GM23338 (cell line): ENCODE results near the gene DNAJC6. TPM values are rescaled to one million over a fixed set of nuclear protein-coding genes. Genes with fewer than 3 reads are reported as not detected.

Source experiments
- ATAC-seq: fragments of 200-7000 bp; cut with Tn5 transposase; 3 replicates; pipeline ENCODE4 v1.9.1; 2020
- DNase-seq: peaks from one replicate; pipeline ENCODE4 v3.0.0-alpha.2; 2015; ENCODE audit warnings: low spot score
- H2AFZ ChIP-seq: fragments of 200-600 bp; sonication (generic); 2 replicates; pipeline ENCODE4 v1.8.0; 2016; ENCODE audit warnings: antibody characterized with exemption, mild to moderate bottlenecking, moderate library complexity
- H3F3A ChIP-seq: fragments of 200-600 bp; sonication (generic); replicated peaks from 2 replicates; pipeline ENCODE4 v1.8.0; 2017; ENCODE audit warnings: antibody characterized with exemption, mixed run types, low read depth
- H3K27ac ChIP-seq: fragments of 200-600 bp; sonication (generic); 2 replicates; pipeline ENCODE4 v1.6.1; 2016; ENCODE audit warnings: low read depth
- H3K27me3 ChIP-seq: fragments of 200-600 bp; sonication (generic); 2 replicates; pipeline ENCODE4 v1.8.0; 2016; ENCODE audit warnings: mild to moderate bottlenecking, mixed run types, moderate library complexity; ENCODE audit not compliant: insufficient read depth
- H3K36me3 ChIP-seq: fragments of 200-600 bp; sonication (generic); 2 replicates; pipeline ENCODE4 v1.8.0; 2016; ENCODE audit warnings: mild to moderate bottlenecking; ENCODE audit not compliant: insufficient read depth
- H3K4me1 ChIP-seq: fragments of 200-600 bp; sonication (generic); 2 replicates; pipeline ENCODE4 v1.8.0; 2016; ENCODE audit warnings: mild to moderate bottlenecking, moderate library complexity; ENCODE audit not compliant: insufficient read depth
- H3K4me2 ChIP-seq: fragments of 200-600 bp; sonication (generic); 2 replicates; pipeline ENCODE4 v1.7.1; 2017; ENCODE audit warnings: mixed run types
- H3K4me3 ChIP-seq: fragments of 200-600 bp; sonication (generic); 2 replicates; pipeline ENCODE4 v1.6.1; 2016; ENCODE audit warnings: mixed run types
- H3K79me2 ChIP-seq: fragments of 200-600 bp; sonication (generic); replicated peaks from 2 replicates; pipeline ENCODE4 v1.8.0; 2017; ENCODE audit warnings: mild to moderate bottlenecking; ENCODE audit not compliant: insufficient read depth
- H3K9me2 ChIP-seq: fragments of 200-600 bp; sonication (generic); 2 replicates; pipeline ENCODE4 v1.8.0; 2017; ENCODE audit not compliant: insufficient read depth
- H4K20me1 ChIP-seq: fragments of 200-600 bp; sonication (generic); replicated peaks from 2 replicates; pipeline ENCODE4 v1.8.0; 2017; ENCODE audit warnings: mild to moderate bottlenecking; ENCODE audit not compliant: insufficient read depth
- H3K27ac Mint-ChIP-seq: 2 replicates; pipeline ENCODE4 v1.8.0; 2020; ENCODE audit warnings: inconsistent platforms, mild to moderate bottlenecking, moderate library complexity, mixed read lengths
- H3K27me3 Mint-ChIP-seq: 3 replicates; pipeline ENCODE4 v1.8.0; 2022; ENCODE audit warnings: low read depth, mild to moderate bottlenecking, moderate library complexity, mixed read lengths, inconsistent platforms; ENCODE audit not compliant: insufficient read depth, poor library complexity
- H3K36me3 Mint-ChIP-seq: 3 replicates; pipeline ENCODE4 v1.8.0; 2021; ENCODE audit warnings: low read depth, mild to moderate bottlenecking, inconsistent platforms, moderate library complexity, mixed read lengths
- H3K4me1 Mint-ChIP-seq: 3 replicates; pipeline ENCODE4 v1.8.0; 2020; ENCODE audit warnings: mild to moderate bottlenecking, inconsistent platforms, mixed read lengths
- H3K4me3 Mint-ChIP-seq: 3 replicates; pipeline ENCODE4 v1.8.0; 2021; ENCODE audit warnings: moderate library complexity, mild to moderate bottlenecking, inconsistent platforms, mixed read lengths
- H3K9me3 Mint-ChIP-seq: 3 replicates; pipeline ENCODE4 v1.8.0; 2020; ENCODE audit warnings: moderate library complexity, mild to moderate bottlenecking, inconsistent platforms, mixed read lengths
- CREB1 ChIP-seq: fragments of 250-450 bp; sonication (Bioruptor Pico); IDR thresholded peaks from 2 replicates; pipeline ENCODE4 v1.5.0; 2020; ENCODE audit warnings: low read depth, mild to moderate bottlenecking, moderate library complexity
- ETS1 ChIP-seq: IDR thresholded peaks from 2 replicates; pipeline ENCODE4 v1.6.1; 2016; ENCODE audit warnings: antibody characterized with exemption
- JUNB ChIP-seq: IDR thresholded peaks from one replicate; pipeline ENCODE4 v1.6.1; 2016; ENCODE audit warnings: antibody characterized with exemption; ENCODE audit not compliant: unreplicated experiment
- NANOG ChIP-seq: IDR thresholded peaks from 2 replicates; pipeline ENCODE4 v1.6.1; 2016; ENCODE audit warnings: antibody characterized with exemption, borderline replicate concordance
- STAT1 ChIP-seq: IDR thresholded peaks from one replicate; pipeline ENCODE4 v1.6.1; 2016; ENCODE audit warnings: antibody characterized with exemption; ENCODE audit not compliant: unreplicated experiment
- ZNF114 ChIP-seq: fragments of 250-450 bp; sonication (Bioruptor Pico); IDR thresholded peaks from 2 replicates; pipeline ENCODE4 v1.5.0; 2020; ENCODE audit warnings: mild to moderate bottlenecking, moderate library complexity
- ZNF331 ChIP-seq: fragments of 250-450 bp; sonication (Bioruptor Pico); IDR thresholded peaks from 2 replicates; pipeline ENCODE4 v1.5.0; 2020; ENCODE audit warnings: low read depth, mild to moderate bottlenecking, moderate library complexity
- ZNF462 ChIP-seq: fragments of 250-450 bp; sonication (Bioruptor Pico); IDR thresholded peaks from 2 replicates; pipeline ENCODE4 v1.5.0; 2020; ENCODE audit warnings: mild to moderate bottlenecking, moderate library complexity
- polyA plus RNA-seq: library from polyadenylated mRNA; unstranded; fragments of >200 nt; fragmentation: Nextera tagmentation; extraction: Ambion mirVana; gene quantifications from 2 replicates; pipeline ENCODE4 v1.2.1, GENCODE V29; 2016
- total RNA-seq: library from RNA; depleted of rRNA; stranded (reverse); fragments of >200 nt; shearing (Covaris generic); gene quantifications from 2 replicates; pipeline ENCODE4 v1.2.3, GENCODE V29; 2014

DNAJC6 gene
- total and polyA plus RNA-seq, 2 experiments from 2014 or later = 2.4 to 7.4 TPM

DNA sequence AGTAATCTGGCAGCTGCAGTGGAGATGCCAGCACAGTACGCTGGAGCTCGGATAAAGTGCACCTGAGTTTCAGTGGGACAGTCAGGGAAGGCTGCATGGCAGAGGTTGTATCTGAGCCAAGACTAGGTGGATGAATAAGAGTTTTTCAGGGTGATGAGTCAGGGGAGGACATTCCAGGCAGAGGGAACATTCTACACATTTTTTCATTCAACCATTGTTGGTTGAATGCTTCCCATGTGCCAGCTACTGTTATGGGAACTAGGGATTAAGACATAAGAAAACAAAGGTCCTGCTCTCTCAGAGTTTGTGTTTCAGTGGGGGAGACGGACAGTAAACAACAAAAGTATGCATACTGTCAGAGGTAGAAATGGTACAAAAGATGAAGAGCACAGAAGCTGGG, 116.4 kb downstream of the DNAJC6 start:
- DNase-seq (peak; percentile 69), ATAC-seq (peak; percentile 59)
- no peaks in the 10 kb centered on the region for H3K9me3 Mint-ChIP-seq
- Histone ChIP-seq H3K4me1 (peaks cover 22% of the 10 kb centered on the region), H3K36me3 (no peaks in the 10 kb centered on the region), H4K20me1 (no peaks in the 10 kb centered on the region), H3F3A (no peaks in the 10 kb centered on the region), H2AFZ (no peak overlapping the region), H3K79me2 (peaks cover 42% of the 10 kb centered on the region), H3K4me3 (no peak overlapping the region), H3K27ac (peak overlapping the region; percentile 94), H3K4me2 (peak overlapping the region; percentile 49), H3K9me2 (no peaks in the 10 kb centered on the region), H3K27me3 (no peaks in the 10 kb centered on the region)
- no peak overlapping the region for H3K4me3 Mint-ChIP-seq
- peaks cover 13% of the 10 kb centered on the region for H3K36me3 Mint-ChIP-seq
- peak overlapping the region; percentile 85 for H3K27ac Mint-ChIP-seq
- TF ChIP-seq NANOG = no peak
- no peak for TF ChIP-seq STAT1
- TF ChIP-seq ZNF331 (CRISPR knock-in tag) = no peak
- no peak for TF ChIP-seq CREB1 (CRISPR knock-in tag)
- no peak for TF ChIP-seq ZNF114 (CRISPR knock-in tag)
- no peak for TF ChIP-seq ZNF462
- TF ChIP-seq JUNB = no peak
- TF ChIP-seq ETS1 = no peak
- H3K27me3 Mint-ChIP-seq = peaks cover 3% of the 10 kb centered on the region
- H3K4me1 Mint-ChIP-seq = peaks cover 28% of the 10 kb centered on the region
